ENCODE data around the gene MIA2. TPM values are rescaled to one million over a fixed set of nuclear protein-coding genes. Genes with fewer than 3 reads are reported as not detected.

The MIA2 gene
- total RNA-seq, 2 donors from 2014 or later = 28.7 to 45.4 TPM

- no peaks in the 10 kb centered on the region for H3K4me1 ChIP-seq (replicated peaks)
- no peaks in the 10 kb centered on the region for H3K27me3 ChIP-seq (replicated peaks; ENCODE audit: insufficient read depth)
- no peak overlapping the region for H3K27ac ChIP-seq
- intact Hi-C loops (cut with DNase I) = no loop called here
- H3K9me3 ChIP-seq = no peaks in the 10 kb centered on the region
- no peaks in the 10 kb centered on the region for H3K36me3 ChIP-seq
- no peak overlapping the region for H3K4me3 ChIP-seq
- no peak for DNase-seq (ENCODE audit: low spot score)
- WGBS = 59% methylated on average over 2 of the region's 2 CpGs
- TF ChIP-seq CTCF (IDR thresholded peaks at IDR 0.05) (no peak), POLR2AphosphoS5 (IDR thresholded peaks at IDR 0.05) (no peak), POLR2A (IDR thresholded peaks at IDR 0.05) (no peak)
These were observed 84.9 kb downstream of the MIA2 start for GRCh38 chr14:39318574-39318973.

GRCh38 chr14:39319381-39319780 lies 85.7 kb downstream of the MIA2 start:
- Histone ChIP-seq H3K27me3 (replicated peaks; ENCODE audit: insufficient read depth) (no peaks in the 10 kb centered on the region), H3K36me3 (no peaks in the 10 kb centered on the region), H3K9me3 (no peaks in the 10 kb centered on the region), H3K4me3 (no peak overlapping the region), H3K27ac (no peak overlapping the region), H3K4me1 (replicated peaks) (no peaks in the 10 kb centered on the region)
- intact Hi-C loops (cut with DNase I) = no loop called here
- no peak for DNase-seq (ENCODE audit: low spot score)
- TF ChIP-seq POLR2A (IDR thresholded peaks at IDR 0.05) (no peak), CTCF (IDR thresholded peaks at IDR 0.05) (no peak), POLR2AphosphoS5 (IDR thresholded peaks at IDR 0.05) (no peak)

- Histone ChIP-seq H3K27ac (no peak overlapping the region), H3K4me1 (replicated peaks) (no peaks in the 10 kb centered on the region), H3K9me3 (no peaks in the 10 kb centered on the region), H3K4me3 (no peak overlapping the region), H3K27me3 (replicated peaks; ENCODE audit: insufficient read depth) (no peaks in the 10 kb centered on the region), H3K36me3 (no peaks in the 10 kb centered on the region)
- TF ChIP-seq CTCF (IDR thresholded peaks at IDR 0.05) (no peak), POLR2A (IDR thresholded peaks at IDR 0.05) (no peak), POLR2AphosphoS5 (IDR thresholded peaks at IDR 0.05) (no peak)
- intact Hi-C loops (cut with DNase I) = no loop called here
- DNase-seq (ENCODE audit: low spot score) = no peak
- WGBS = 84% methylated on average over 1 of the region's 1 CpG
These were observed 86.6 kb downstream of the MIA2 start for GRCh38 chr14:39320318-39320717.

- TF ChIP-seq POLR2AphosphoS5 (IDR thresholded peaks at IDR 0.05) (no peak), POLR2A (IDR thresholded peaks at IDR 0.05) (no peak), CTCF (IDR thresholded peaks at IDR 0.05) (no peak)
- Histone ChIP-seq H3K4me3 (no peak overlapping the region), H3K36me3 (no peaks in the 10 kb centered on the region), H3K9me3 (no peaks in the 10 kb centered on the region), H3K27me3 (replicated peaks; ENCODE audit: insufficient read depth) (no peaks in the 10 kb centered on the region), H3K27ac (no peak overlapping the region), H3K4me1 (replicated peaks) (no peaks in the 10 kb centered on the region)
- DNase-seq (ENCODE audit: low spot score) = no peak
- intact Hi-C loops (cut with DNase I) = no loop called here
These were observed 89.1 kb downstream of the MIA2 start for GRCh38 chr14:39322807-39323206.

- Histone ChIP-seq H3K4me3 (no peak overlapping the region), H3K36me3 (no peaks in the 10 kb centered on the region), H3K9me3 (no peaks in the 10 kb centered on the region), H3K27ac (no peak overlapping the region), H3K27me3 (replicated peaks; ENCODE audit: insufficient read depth) (no peaks in the 10 kb centered on the region), H3K4me1 (replicated peaks) (no peaks in the 10 kb centered on the region)
- TF ChIP-seq CTCF (IDR thresholded peaks at IDR 0.05) = no peak
- no peak for TF ChIP-seq POLR2AphosphoS5 (IDR thresholded peaks at IDR 0.05)
- no peak for TF ChIP-seq POLR2A (IDR thresholded peaks at IDR 0.05)
- intact Hi-C loops (cut with DNase I) = no loop called here
- DNase-seq (ENCODE audit: low spot score) = no peak
- 78% methylated on average over 2 of the region's 2 CpGs for WGBS
These were observed 90.4 kb downstream of the MIA2 start for GRCh38 chr14:39324097-39324496.

Data from prostate gland (tissue), 2 donors.